Lung (tissue), 16 donors: Measurements from ENCODE around the gene LCE2C. TPM values are rescaled to one million over a fixed set of nuclear protein-coding genes. Genes with fewer than 3 reads are reported as not detected.
"Not testable (repeated sequence)": the region's sequence is repeated elsewhere in the genome, so short reads cannot be mapped to it uniquely, and the experiment has no call there.

ENCODE experiments used
- ATAC-seq: fragments of 200-7000 bp; cut with Tn5 transposase; one replicate; pipeline ENCODE4 v1.9.1; 2020; ENCODE audit warnings: moderate number of reproducible peaks; ENCODE audit not compliant: insufficient read depth, low FRiP score
- DNase-seq, 3 donors: peaks; one replicate each; pipeline ENCODE4 v3.0.0-alpha.2; 2013 to 2017
- H3K27ac ChIP-seq, 2 donors: one replicate each; pipeline ENCODE4 v1.5.1; 2013; ENCODE audit warnings: mild to moderate bottlenecking in 2 of 2, moderate library complexity in 2 of 2, control low read depth in 1 of 2, inconsistent platforms in 1 of 2, low read depth in 1 of 2, low read length in 1 of 2
- H3K27me3 ChIP-seq, 3 donors: one replicate each; pipeline ENCODE4 v1.5.1; 2013; ENCODE audit warnings: low read length in 2 of 3; ENCODE audit not compliant: control insufficient read depth in 3 of 3, insufficient read depth in 3 of 3
- H3K36me3 ChIP-seq, 4 donors: one replicate each; pipeline ENCODE4 v1.5.1; 2013; ENCODE audit warnings: low read length in 4 of 4, mild to moderate bottlenecking in 1 of 4, moderate library complexity in 1 of 4; ENCODE audit not compliant: control insufficient read depth in 4 of 4, insufficient read depth in 4 of 4
- H3K4me1 ChIP-seq, 5 donors: one replicate each; pipeline ENCODE4 v1.5.1; 2013; ENCODE audit warnings: low read length in 5 of 5, mild to moderate bottlenecking in 2 of 5, moderate library complexity in 1 of 5; ENCODE audit not compliant: control insufficient read depth in 5 of 5, insufficient read depth in 5 of 5
- H3K4me3 ChIP-seq: one replicate; pipeline ENCODE4 v1.5.1; 2013; ENCODE audit warnings: mild to moderate bottlenecking, control low read depth, moderate library complexity
- H3K9ac ChIP-seq, 2 donors: one replicate each; pipeline ENCODE4 v1.5.1; 2013; ENCODE audit warnings: low read length in 2 of 2, control low read depth in 1 of 2; ENCODE audit not compliant: insufficient read depth in 1 of 2
- H3K9me3 ChIP-seq, 4 donors: one replicate each; pipeline ENCODE4 v1.5.1; 2013; ENCODE audit warnings: low read length in 3 of 4, mild to moderate bottlenecking in 1 of 4, moderate library complexity in 1 of 4; ENCODE audit not compliant: control insufficient read depth in 4 of 4, insufficient read depth in 3 of 4
- CTCF ChIP-seq: IDR thresholded peaks from 2 replicates; pipeline ENCODE4 v1.5.1; 2012; ENCODE audit warnings: mild to moderate bottlenecking; ENCODE audit errors: control extremely low read depth, extremely low read depth
- WGBS, 2 donors: extraction: QIAGEN DNeasy Blood & Tissue Kit; methylation state at CpG; one replicate each; pipeline ENCODE4 v1.1.7; 2013; 5-methylcytosine and 5-hydroxymethylcytosine counted together
- long read RNA-seq, 5 donors: transcript quantifications; one replicate each; lab custom pipeline, GENCODE V29; 2026
- polyA plus RNA-seq, 2 donors: library from polyadenylated mRNA; stranded (reverse); fragments of 200-250 nt; gene quantifications; one replicate each; pipeline ENCODE4 v1.2.1, GENCODE V29; 2013
- total RNA-seq, 2 donors: library from RNA; depleted of rRNA in 1 of 2; stranded (reverse); fragments of >200 nt in 1 of 2; gene quantifications; one replicate each; pipeline ENCODE4 v1.2.1, GENCODE V29; 2014 to 2021
- donor health status: control.
- donor health status: control.
- donor health status: Bipolar disorder and iron deficiency.
- donor health status: healthy.
- donor health status: DM: yes; HTN: yes; CAD: no.

The LCE2C gene
- not detected for total RNA-seq
- polyA plus RNA-seq = not detected
- long read RNA-seq, donor 1 = 0 reads
- long read RNA-seq, donor 2 = 0 reads
- long read RNA-seq, donor 3 = 0 reads
- long read RNA-seq, donor 4 = 0 reads
- long read RNA-seq, donor 5 = 0 reads

GRCh38 chr1:152674983-152675382, at the start of gene LCE2C:
Gene LCE2C (plus strand): TSS chr1:152675279. CDS start chr1:152676016, 737 bp downstream.
- DNase-seq, H3K27ac ChIP-seq, H3K9ac ChIP-seq, H3K9me3 ChIP-seq, H3K4me1 ChIP-seq, ATAC-seq, H3K36me3 ChIP-seq, H3K27me3 ChIP-seq, H3K4me3 ChIP-seq: not testable (repeated sequence)
- WGBS, 2 donors = 72 to 93% methylated on average over 3 of the region's 3 CpGs

- WGBS, 2 donors = 81 to 96% methylated on average over 1 of the region's 1 CpG
- no peaks in the 10 kb centered on the region for H3K36me3 ChIP-seq
These were observed 48.3 kb upstream of the LCE2C start for GRCh38 chr1:152626744-152627143.

GRCh38 chr1:152630596-152630995, 44.5 kb upstream of the LCE2C start:
- no peak for DNase-seq
- Histone ChIP-seq H3K9me3 (peaks cover 0 to 10% (median 6%) of the 10 kb centered on the region in 4 donors), H3K4me1 (no peaks in the 10 kb centered on the region), H3K9ac (no peak overlapping the region), H3K36me3 (no peaks in the 10 kb centered on the region), H3K27ac (no peak overlapping the region), H3K4me3 (no peak overlapping the region), H3K27me3 (no peaks in the 10 kb centered on the region)
- no peak for TF ChIP-seq CTCF
- ATAC-seq = no peak
- 90 to 92% methylated on average over 3 of the region's 3 CpGs for WGBS, 2 donors

More at GRCh38 chr1:152626744-152627143, 48.3 kb upstream of the LCE2C start:
- Histone ChIP-seq H3K27me3 (no peaks in the 10 kb centered on the region), H3K4me1 (no peaks in the 10 kb centered on the region), H3K4me3 (no peak overlapping the region), H3K9me3 (peaks cover 0 to 16% (median 0%) of the 10 kb centered on the region in 4 donors), H3K27ac (no peak overlapping the region), H3K9ac (no peak overlapping the region)
- TF ChIP-seq CTCF = no peak
- ATAC-seq (no peak), DNase-seq (no peak)

- Histone ChIP-seq H3K4me1 (no peaks in the 10 kb centered on the region), H3K4me3 (no peak overlapping the region), H3K9ac (no peak overlapping the region), H3K27ac (no peak overlapping the region), H3K36me3 (no peaks in the 10 kb centered on the region), H3K27me3 (no peaks in the 10 kb centered on the region), H3K9me3 (peaks cover 0 to 10% (median 1%) of the 10 kb centered on the region in 4 donors)
- 63 to 64% methylated on average over 1 of the region's 1 CpG for WGBS, 2 donors
- DNase-seq = no peak
- ATAC-seq = no peak
- no peak for TF ChIP-seq CTCF
These were observed 34.7 kb upstream of the LCE2C start for GRCh38 chr1:152640351-152640750.
